Hepatocyte (in vitro differentiated cells): Measurements from ENCODE around the gene PARP12. TPM values are rescaled to one million over a fixed set of nuclear protein-coding genes. Genes with fewer than 3 reads are reported as not detected.

ENCODE experiments used
- DNase-seq: peaks from one replicate; pipeline ENCODE4 v3.0.0-alpha.2; 2016; ENCODE audit warnings: low spot score
- H2AFZ ChIP-seq: fragments of 200-600 bp; sonication (generic); 2 replicates; pipeline ENCODE4 v1.6.0; 2016; ENCODE audit warnings: antibody characterized with exemption, mild to moderate bottlenecking
- H3K27ac ChIP-seq: fragments of 200-600 bp; sonication (generic); 2 replicates; pipeline ENCODE4 v1.5.1; 2016; ENCODE audit warnings: mild to moderate bottlenecking
- H3K27me3 ChIP-seq: fragments of 200-600 bp; sonication (generic); 2 replicates; pipeline ENCODE4 v1.6.1; 2016
- H3K36me3 ChIP-seq: fragments of 200-600 bp; sonication (generic); replicated peaks from 2 replicates; pipeline ENCODE4 v1.5.1; 2016; ENCODE audit warnings: low read depth; ENCODE audit not compliant: insufficient read depth
- H3K4me1 ChIP-seq: fragments of 200-600 bp; sonication (generic); 2 replicates; pipeline ENCODE4 v1.5.1; 2016; ENCODE audit warnings: mild to moderate bottlenecking, moderate library complexity; ENCODE audit not compliant: insufficient read depth
- H3K4me2 ChIP-seq: fragments of 200-600 bp; sonication (generic); 2 replicates; pipeline ENCODE4 v1.6.0; 2016
- H3K4me3 ChIP-seq: fragments of 200-600 bp; sonication (generic); 2 replicates; pipeline ENCODE4 v1.5.1; 2016; ENCODE audit warnings: mild to moderate bottlenecking
- H3K79me2 ChIP-seq: fragments of 200-600 bp; sonication (generic); 2 replicates; pipeline ENCODE4 v1.6.0; 2017; ENCODE audit warnings: mild to moderate bottlenecking
- H3K9me2 ChIP-seq: fragments of 200-600 bp; sonication (generic); replicated peaks from 2 replicates; pipeline ENCODE4 v1.6.0; 2017; ENCODE audit warnings: mild to moderate bottlenecking; ENCODE audit not compliant: insufficient read depth
- H3K9me3 ChIP-seq: fragments of 200-600 bp; sonication (generic); 2 replicates; pipeline ENCODE4 v1.5.1; 2016; ENCODE audit warnings: low read depth, mild to moderate bottlenecking
- H4K20me1 ChIP-seq: fragments of 200-600 bp; sonication (generic); 2 replicates; pipeline ENCODE4 v1.6.0; 2016; ENCODE audit warnings: mild to moderate bottlenecking; ENCODE audit not compliant: insufficient read depth, poor library complexity, severe bottlenecking
- CTCF ChIP-seq: fragments of 200-600 bp; sonication (generic); IDR thresholded peaks from 2 replicates; pipeline ENCODE4 v1.5.1; 2016; ENCODE audit warnings: antibody characterized with exemption, mild to moderate bottlenecking; ENCODE audit not compliant: poor library complexity
- EZH2 ChIP-seq: fragments of 200-600 bp; sonication (generic); IDR thresholded peaks from 2 replicates; pipeline ENCODE4 v1.6.1; 2016; ENCODE audit warnings: antibody characterized with exemption, mild to moderate bottlenecking, borderline replicate concordance
- EZH2phosphoT487 ChIP-seq: fragments of 200-600 bp; sonication (generic); IDR thresholded peaks from one replicate; pipeline ENCODE4 v1.6.1; 2018; ENCODE audit warnings: antibody characterized with exemption, mild to moderate bottlenecking, low read depth, moderate library complexity; ENCODE audit not compliant: unreplicated experiment, severe bottlenecking
- WGBS: methylation state at CpG from one replicate; pipeline ENCODE4 v1.1.6; 2016; ENCODE audit warnings: low lambda C conversion rate; ENCODE audit errors: missing lambda C conversion rate; 5-methylcytosine and 5-hydroxymethylcytosine counted together
- polyA plus RNA-seq: library from polyadenylated mRNA; unstranded; fragments of >200 nt; fragmentation: Nextera tagmentation; extraction: Ambion mirVana; gene quantifications from 2 replicates; pipeline ENCODE4 v1.2.1, GENCODE V29; 2016
- total RNA-seq: library from RNA; depleted of rRNA; stranded (reverse); fragments of >200 nt; gene quantifications from 2 replicates; pipeline ENCODE4 v1.2.3, GENCODE V29; 2014

PARP12 gene
- total and polyA plus RNA-seq, 2 experiments from 2014 or later: 11.2 to 14.0 TPM

DNA sequence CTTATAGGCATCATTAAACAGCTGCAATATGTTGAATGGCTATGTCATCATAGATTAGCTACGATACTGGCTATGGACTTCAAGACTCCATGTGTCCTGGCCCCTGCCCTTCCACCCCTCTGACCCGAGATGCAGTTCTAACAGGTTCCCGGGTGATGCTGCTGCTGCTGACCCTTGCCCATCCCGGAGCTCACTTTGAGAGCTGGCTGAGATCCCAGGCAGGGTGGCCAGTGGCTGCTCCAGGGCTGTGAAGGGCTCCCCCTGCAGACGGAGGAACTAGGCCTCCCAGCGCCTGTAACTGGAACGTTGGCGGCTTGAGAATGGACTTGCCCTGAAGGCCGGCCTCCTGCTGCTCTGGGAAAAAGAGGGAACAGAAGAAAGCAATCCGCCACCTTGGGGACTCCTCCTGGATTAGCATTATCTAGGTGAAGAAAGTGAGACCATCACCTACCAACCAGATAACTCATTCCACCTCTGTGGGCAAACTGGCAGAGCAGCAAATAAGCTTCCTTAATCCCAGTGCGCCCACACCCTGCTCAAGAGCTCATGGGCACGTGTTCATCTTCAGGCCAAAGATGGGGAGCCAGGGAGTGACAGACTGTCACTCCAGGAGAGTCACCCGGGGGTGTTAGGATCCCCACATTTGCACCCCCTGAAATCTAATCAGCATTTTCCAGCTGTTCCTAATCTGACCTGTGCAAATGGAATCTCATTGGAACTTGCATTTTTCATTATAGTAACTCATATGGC, 56.8 kb downstream of the PARP12 start:
- no peak overlapping the region for H3K27ac ChIP-seq
- no peaks in the 10 kb centered on the region for H3K9me3 ChIP-seq
- TF ChIP-seq CTCF (peak; percentile 40), EZH2 (no peak)
- H3K27me3 ChIP-seq: no peaks in the 10 kb centered on the region
- DNase-seq: peak; percentile 66
- no peak overlapping the region for H3K4me3 ChIP-seq
- no peaks in the 10 kb centered on the region for H3K79me2 ChIP-seq
- 53% methylated on average over 13 of the region's 13 CpGs for WGBS
- H3K36me3 ChIP-seq: no peaks in the 10 kb centered on the region
- no peaks in the 10 kb centered on the region for H3K9me2 ChIP-seq
- no peaks in the 10 kb centered on the region for H4K20me1 ChIP-seq
- no peak overlapping the region for H3K4me2 ChIP-seq
- no peaks in the 10 kb centered on the region for H3K4me1 ChIP-seq
- no peak overlapping the region for H2AFZ ChIP-seq

DNA sequence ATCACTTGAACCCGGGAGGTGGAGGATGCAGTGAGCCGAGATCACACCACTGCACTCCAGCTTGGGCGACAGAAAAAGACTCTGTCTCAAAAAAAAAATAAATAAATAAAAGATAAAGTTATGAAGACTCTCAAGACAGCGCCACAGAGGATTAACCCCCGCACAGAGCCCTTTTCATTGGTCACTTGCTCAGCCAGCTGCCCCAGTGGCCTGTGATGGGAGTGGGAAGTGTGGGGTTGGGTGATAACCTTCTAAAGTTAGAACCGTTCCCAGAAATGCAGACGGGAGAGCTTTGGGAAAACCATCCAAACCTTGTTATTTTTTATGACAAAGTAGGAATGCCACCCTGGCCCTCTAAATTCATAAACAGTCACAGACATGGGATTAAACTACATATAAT, 57.4 kb downstream of the PARP12 start:
- no peaks in the 10 kb centered on the region for H3K4me1 ChIP-seq
- H3K4me2 ChIP-seq: no peak overlapping the region
- no peak overlapping the region for H3K27ac ChIP-seq
- TF ChIP-seq CTCF: no peak
- no peak for TF ChIP-seq EZH2
- no peak for TF ChIP-seq EZH2phosphoT487
- no peak for DNase-seq
- H3K79me2 ChIP-seq: no peaks in the 10 kb centered on the region
- no peaks in the 10 kb centered on the region for H4K20me1 ChIP-seq
- no peak overlapping the region for H3K4me3 ChIP-seq
- H3K9me3 ChIP-seq: no peaks in the 10 kb centered on the region
- H3K36me3 ChIP-seq: no peaks in the 10 kb centered on the region
- H3K27me3 ChIP-seq: no peaks in the 10 kb centered on the region
- no peaks in the 10 kb centered on the region for H3K9me2 ChIP-seq
- WGBS: 84% methylated on average over 7 of the region's 7 CpGs
- H2AFZ ChIP-seq: no peak overlapping the region

DNA sequence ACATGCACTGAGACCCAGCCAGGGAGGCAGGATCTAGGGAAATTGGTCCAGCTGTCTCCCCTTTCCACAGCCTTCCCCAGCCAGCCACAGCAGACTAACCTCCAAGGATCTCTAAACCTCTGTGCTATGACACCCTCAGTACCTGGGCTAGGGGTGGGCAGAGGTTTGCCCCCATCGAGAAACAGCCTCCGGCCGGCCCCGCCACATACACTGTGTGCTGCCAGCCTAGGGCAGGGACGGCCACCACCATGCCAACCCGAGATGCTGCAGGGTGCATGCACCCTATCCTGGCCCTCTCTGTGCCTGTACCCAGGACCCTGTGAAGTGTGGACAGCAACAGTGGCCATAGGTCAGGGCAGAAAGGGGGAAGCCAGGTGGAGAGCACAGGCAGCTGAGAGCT, 58.1 kb downstream of the PARP12 start:
- H3K9me3 ChIP-seq: no peaks in the 10 kb centered on the region
- no peaks in the 10 kb centered on the region for H3K27me3 ChIP-seq
- WGBS: 96% methylated on average over 6 of the region's 6 CpGs
- no peak overlapping the region for H3K4me2 ChIP-seq
- no peak for DNase-seq
- no peaks in the 10 kb centered on the region for H3K4me1 ChIP-seq
- H3K4me3 ChIP-seq: no peak overlapping the region
- no peaks in the 10 kb centered on the region for H3K36me3 ChIP-seq
- H3K27ac ChIP-seq: no peak overlapping the region
- H3K79me2 ChIP-seq: no peaks in the 10 kb centered on the region
- H4K20me1 ChIP-seq: no peaks in the 10 kb centered on the region
- no peaks in the 10 kb centered on the region for H3K9me2 ChIP-seq
- TF ChIP-seq EZH2 (no peak), CTCF (no peak), EZH2phosphoT487 (no peak)
- no peak overlapping the region for H2AFZ ChIP-seq
